Vagina (tissue), 2 donors: ENCODE measurements around the gene LAMTOR5. TPM values are rescaled to one million over a fixed set of nuclear protein-coding genes. Genes with fewer than 3 reads are reported as not detected.
"Not testable (repeated sequence)": the region's sequence is repeated elsewhere in the genome, so short reads cannot be mapped to it uniquely, and the experiment has no call there.

ENCODE experiments used
- DNase-seq, 2 donors: peaks; one replicate each; pipeline ENCODE4 v3.0.0-alpha.2; 2017; ENCODE audit errors: extremely low spot score in 2 of 2
- H3K27ac ChIP-seq: fragments of 200-600 bp; sonication (generic); one replicate; pipeline ENCODE4 v1.5.1; 2019
- H3K27me3 ChIP-seq: fragments of 200-600 bp; sonication (generic); one replicate; pipeline ENCODE4 v1.5.1; 2019
- H3K36me3 ChIP-seq, 2 donors: fragments of 200-600 bp; sonication (generic); one replicate each; pipeline ENCODE4 v1.5.1; 2017 to 2019
- H3K4me1 ChIP-seq: fragments of 200-600 bp; sonication (generic); one replicate; pipeline ENCODE4 v1.5.1; 2019
- H3K4me3 ChIP-seq, 2 donors: fragments of 200-600 bp; sonication (generic); 1 replicate in 1 of 2; 2 replicates in 1 of 2; pipeline ENCODE4 v1.5.1; 2016 to 2019
- H3K9me3 ChIP-seq: fragments of 200-600 bp; sonication (generic); one replicate; pipeline ENCODE4 v1.5.1; 2019
- CTCF ChIP-seq, 3 experiments: fragments of 450-650 bp in 2 of 3; fragments of 200-600 bp in 1 of 3; sonication (generic) in 1 of 3; IDR thresholded peaks; one replicate each; pipeline ENCODE4 v1.5.1; 2017 to 2019; ENCODE audit warnings: antibody characterized with exemption in 3 of 3, mild to moderate bottlenecking in 2 of 3, moderate library complexity in 2 of 3
- POLR2A ChIP-seq, 2 donors: fragments of 450-650 bp; IDR thresholded peaks; one replicate each; pipeline ENCODE4 v1.6.1; 2017; ENCODE audit warnings: antibody characterized with exemption in 2 of 2, mild to moderate bottlenecking in 2 of 2, moderate library complexity in 2 of 2
- POLR2AphosphoS5 ChIP-seq, 2 donors: sonication (generic); formaldehyde crosslinking; IDR thresholded peaks; one replicate each; pipeline ENCODE4 v1.9.0; 2017; ENCODE audit warnings: antibody characterized with exemption in 2 of 2, mild to moderate bottlenecking in 2 of 2, low read depth in 1 of 2; ENCODE audit not compliant: insufficient read depth in 1 of 2
- intact Hi-C: fragments of 100-400 bp; cut with DNase I; formaldehyde crosslinking; loops from one replicate; pipeline ENCODE4 v1.15.1; 2023
- total RNA-seq: library from RNA; depleted of rRNA; stranded (reverse); fragments of >200 nt; gene quantifications from one replicate; pipeline ENCODE4 v1.2.3, GENCODE V29; 2016

The LAMTOR5 gene
- total RNA-seq, 1 donor from 2014 or later, result 66.5 TPM

GRCh38 chr1:110424699-110425611, 17.5 kb upstream of the LAMTOR5 start:
- no peak overlapping the region for H3K27ac ChIP-seq
- intact Hi-C loops, result loop anchor here (2.0 kb wide), 1 partner anchor 34 kb away; the partner anchor contains the start of gene SLC16A4
- H3K9me3 ChIP-seq, result no peaks in the 10 kb centered on the region
- TF ChIP-seq CTCF (IDR thresholded peaks at IDR 0.05) (no peak), POLR2AphosphoS5 (IDR thresholded peaks at IDR 0.05; ENCODE audit: insufficient read depth in 1 of 2, low read depth in 1 of 2) (no peak), POLR2A (IDR thresholded peaks at IDR 0.05) (no peak)
- peaks cover 5% of the 10 kb centered on the region for H3K4me1 ChIP-seq
- H3K27me3 ChIP-seq, result no peaks in the 10 kb centered on the region
- DNase-seq, result no peak
- H3K4me3 ChIP-seq, result no peak overlapping the region
- H3K36me3 ChIP-seq, result no peaks in the 10 kb centered on the region

- Histone ChIP-seq H3K4me1 (peaks cover 5% of the 10 kb centered on the region), H3K4me3 (no peak overlapping the region), H3K27ac (no peak overlapping the region), H3K9me3 (no peaks in the 10 kb centered on the region), H3K36me3 (no peaks in the 10 kb centered on the region), H3K27me3 (no peaks in the 10 kb centered on the region)
- no peak for DNase-seq
- intact Hi-C loops, result no loop called here
- no peak for TF ChIP-seq POLR2A (IDR thresholded peaks at IDR 0.05)
- TF ChIP-seq CTCF (IDR thresholded peaks at IDR 0.05), result no peak
- TF ChIP-seq POLR2AphosphoS5 (IDR thresholded peaks at IDR 0.05; ENCODE audit: insufficient read depth in 1 of 2, low read depth in 1 of 2), result no peak
Observed at GRCh38 chr1:110420874-110421793, 13.6 kb upstream of the LAMTOR5 start.

GRCh38 chr1:110420023-110420662, 12.6 kb upstream of the LAMTOR5 start:
- Histone ChIP-seq H3K27me3 (no peaks in the 10 kb centered on the region), H3K36me3 (no peaks in the 10 kb centered on the region), H3K9me3 (no peaks in the 10 kb centered on the region), H3K4me1 (no peaks in the 10 kb centered on the region), H3K4me3 (no peak overlapping the region), H3K27ac (no peak overlapping the region)
- intact Hi-C loops, result no loop called here
- TF ChIP-seq CTCF (IDR thresholded peaks at IDR 0.05) (no peak), POLR2A (IDR thresholded peaks at IDR 0.05) (no peak), POLR2AphosphoS5 (IDR thresholded peaks at IDR 0.05; ENCODE audit: insufficient read depth in 1 of 2, low read depth in 1 of 2) (no peak)
- DNase-seq, result no peak

GRCh38 chr1:110418729-110419128, 11.2 kb upstream of the LAMTOR5 start:
- H3K4me3 ChIP-seq, result no peak overlapping the region
- DNase-seq, result no peak
- no peak for TF ChIP-seq POLR2AphosphoS5 (IDR thresholded peaks at IDR 0.05; ENCODE audit: insufficient read depth in 1 of 2, low read depth in 1 of 2)
- intact Hi-C loops, result no loop called here
- H3K36me3 ChIP-seq, result no peaks in the 10 kb centered on the region
- no peaks in the 10 kb centered on the region for H3K27me3 ChIP-seq
- H3K27ac ChIP-seq, result no peak overlapping the region
- no peaks in the 10 kb centered on the region for H3K4me1 ChIP-seq
- no peaks in the 10 kb centered on the region for H3K9me3 ChIP-seq

- H3K27me3 ChIP-seq, H3K36me3 ChIP-seq, H3K4me3 ChIP-seq, intact Hi-C loops, H3K4me1 ChIP-seq, H3K27ac ChIP-seq, H3K9me3 ChIP-seq, DNase-seq: not testable (repeated sequence)
Observed at GRCh38 chr1:110413045-110413444, 5.6 kb upstream of the LAMTOR5 start.
